Endothelial cell of umbilical vein (primary cell): ENCODE measurements around the gene ZNF557. TPM values are rescaled to one million over a fixed set of nuclear protein-coding genes. Genes with fewer than 3 reads are reported as not detected.

Experiments used
- BruUV-seq: library from RNA; stranded (reverse); fragments of 400-500 nt; replicated peaks from 2 replicates; lab custom pipeline; 2021; lab: Mats Ljungman, UMichigan
- CTCF ChIA-PET: fragments of 300-600, 350-600 bp; sonication (Branson Sonifier 250); formaldehyde crosslinking; loops from one replicate; lab custom pipeline; 2021; ENCODE audit warnings: antibody characterized with exemption, inconsistent platforms; lab: Charles Lee
- POLR2A ChIA-PET: fragments of 300-600, 350-600 bp; sonication (Branson Sonifier 250); formaldehyde crosslinking; loops from one replicate; lab custom pipeline; 2021; ENCODE audit warnings: antibody characterized with exemption, inconsistent platforms; lab: Charles Lee
- DNase-seq: peaks from one replicate; pipeline ENCODE4 v3.0.0-alpha.2; 2011; ENCODE audit warnings: low read depth, low spot score
- FAIRE-seq: peaks from 2 replicates; lab custom pipeline; 2011; peaks lifted over from hg19 to GRCh38; lab: Jason Lieb, UNC
- H2AFZ ChIP-seq: 2 replicates; pipeline ENCODE4 v1.6.0; 2012; ENCODE audit warnings: low read depth, low read length, control low read depth, inconsistent platforms
- H3K27ac ChIP-seq: 2 replicates; pipeline ENCODE4 v1.5.1; 2011; ENCODE audit warnings: low read depth, mild to moderate bottlenecking, control low read depth, low read length, moderate library complexity; ENCODE audit not compliant: insufficient read depth
- H3K27me3 ChIP-seq, 2 experiments: 2 replicates each; pipeline versions ENCODE4 v1.6.0 to v1.6.1; 2011; ENCODE audit warnings: low read length in 2 of 2, mixed read lengths in 1 of 2; ENCODE audit not compliant: control insufficient read depth in 2 of 2, insufficient read depth in 2 of 2
- H3K36me3 ChIP-seq, 2 experiments: 2 replicates in 1 of 2; 3 replicates in 1 of 2; pipeline ENCODE4 v1.5.1; 2011; ENCODE audit warnings: low read length in 2 of 2, mild to moderate bottlenecking in 1 of 2, moderate library complexity in 1 of 2; ENCODE audit not compliant: control insufficient read depth in 2 of 2, insufficient read depth in 2 of 2; ENCODE audit errors: extremely low read depth in 1 of 2
- H3K4me1 ChIP-seq: 3 replicates; pipeline ENCODE4 v1.5.1; 2011; ENCODE audit warnings: mild to moderate bottlenecking, low read length; ENCODE audit not compliant: control insufficient read depth, insufficient read depth; ENCODE audit errors: extremely low read depth
- H3K4me2 ChIP-seq: 2 replicates; pipeline ENCODE4 v1.6.1; 2011; ENCODE audit warnings: low read length, control low read depth, mixed read lengths; ENCODE audit not compliant: insufficient read depth
- H3K4me3 ChIP-seq, 3 experiments: fragments of 200-600 bp in 1 of 3; sonication (generic), shearing (Covaris generic) in 1 of 3; replicated peaks in 1 of 3; 2 replicates each; pipeline ENCODE4 v1.5.1; 2011 to 2016; ENCODE audit warnings: control low read depth in 3 of 3, low read length in 3 of 3, mild to moderate bottlenecking in 2 of 3, inconsistent platforms in 1 of 3, low read depth in 1 of 3, moderate library complexity in 1 of 3; ENCODE audit not compliant: insufficient read depth in 1 of 3
- H3K79me2 ChIP-seq: 2 replicates; pipeline ENCODE4 v1.6.0; 2012; ENCODE audit warnings: low read length, inconsistent platforms; ENCODE audit not compliant: control insufficient read depth, insufficient read depth
- H3K9ac ChIP-seq: replicated peaks from 2 replicates; pipeline ENCODE3; 2011; ENCODE audit warnings: low read length, control low read depth; ENCODE audit not compliant: insufficient read depth; ENCODE audit errors: extremely low read depth
- H3K9me1 ChIP-seq: replicated peaks from 3 replicates; pipeline ENCODE4 v1.6.0; 2011; ENCODE audit warnings: mild to moderate bottlenecking, low read length; ENCODE audit not compliant: control insufficient read depth, insufficient read depth; ENCODE audit errors: extremely low read depth
- H3K9me3 ChIP-seq: replicated peaks from 2 replicates; pipeline ENCODE4 v1.5.1; 2012; ENCODE audit warnings: low read length, inconsistent platforms; ENCODE audit not compliant: control insufficient read depth, insufficient read depth
- H4K20me1 ChIP-seq: replicated peaks from 2 replicates; pipeline ENCODE3; 2011; ENCODE audit warnings: mild to moderate bottlenecking, low read length; ENCODE audit not compliant: control insufficient read depth, insufficient read depth; ENCODE audit errors: extremely low read depth
- CTCF ChIP-seq, 2 donors: IDR thresholded peaks; 1 replicate in 1 of 2; 2 replicates in 1 of 2; pipeline ENCODE4 v1.5.1; 2011; ENCODE audit warnings: low read length in 2 of 2, mild to moderate bottlenecking in 2 of 2, moderate library complexity in 2 of 2, control low read depth in 1 of 2, inconsistent platforms in 1 of 2, low read depth in 1 of 2; ENCODE audit not compliant: insufficient read depth in 1 of 2; ENCODE audit errors: extremely low read depth in 1 of 2
- EZH2 ChIP-seq: IDR thresholded peaks from 2 replicates; pipeline ENCODE4 v1.6.1; 2012; ENCODE audit warnings: borderline replicate concordance, low read depth, mild to moderate bottlenecking, moderate library complexity, low read length, inconsistent platforms; ENCODE audit not compliant: severe bottlenecking
- FOS ChIP-seq: IDR thresholded peaks from 2 replicates; pipeline ENCODE4 v1.6.1; 2011; ENCODE audit warnings: mild to moderate bottlenecking, low read length, moderate library complexity, borderline replicate concordance; ENCODE audit not compliant: insufficient read depth
- GATA2 ChIP-seq: IDR thresholded peaks from 2 replicates; pipeline ENCODE4 v1.7.0; 2011; ENCODE audit warnings: low read depth, mild to moderate bottlenecking, moderate library complexity, mixed read lengths, low read length; ENCODE audit not compliant: insufficient read length, insufficient read depth
- JUN ChIP-seq: IDR thresholded peaks from 2 replicates; pipeline ENCODE4 v1.6.1; 2011; ENCODE audit warnings: borderline replicate concordance, low read depth; ENCODE audit not compliant: insufficient read length, insufficient read depth
- MAX ChIP-seq: IDR thresholded peaks from 2 replicates; pipeline ENCODE4 v1.6.1; 2011; ENCODE audit not compliant: insufficient read depth, insufficient read length
- MYC ChIP-seq: IDR thresholded peaks from one replicate; pipeline ENCODE4 v1.6.1; 2011; ENCODE audit warnings: mild to moderate bottlenecking, low read depth, low read length
- POLR2AphosphoS5 ChIP-seq: IDR thresholded peaks from 2 replicates; pipeline ENCODE4 v1.6.1; 2012; ENCODE audit warnings: low read depth, mild to moderate bottlenecking, control low read depth, low read length, moderate library complexity; ENCODE audit not compliant: insufficient read depth
- dilution Hi-C: fragments of 300-500 bp; cut with MboI; formaldehyde crosslinking; loops from one replicate; pipeline ENCODE4 v1.15.0; 2019; ENCODE audit warnings: low sequenced_read_pairs; ENCODE audit not compliant: extremely low pct_ligation_motif_present
- intact Hi-C: fragments of 100-400 bp; cut with micrococcal nuclease; formaldehyde crosslinking; loops from one replicate; pipeline ENCODE4 v1.10.0; 2022
- polyA plus RNA-seq, 4 experiments: library from polyadenylated mRNA; depleted of rRNA in 3 of 4; stranded (reverse) in 3 of 4; unstranded in 1 of 4; fragments of >200 nt; gene quantifications; 2 replicates each; pipeline versions ENCODE4 v1.2.1 to v1.2.3, GENCODE V29; 2011 to 2012; ENCODE audit warnings: missing spikeins in 1 of 4
- total RNA-seq: library from RNA; stranded (reverse); gene quantifications from 2 replicates; pipeline ENCODE4 v1.2.3, GENCODE V29; 2021

ZNF557 gene
- total and polyA plus RNA-seq, 2 donors (not counting 3 experiments of a cell fraction or from before 2014, with no cell fraction given) = 1.9 to 8.0 TPM

- TF ChIP-seq POLR2AphosphoS5 (peak; percentile 6), GATA2 (no peak), EZH2 (no peak), JUN (no peak)
- Histone ChIP-seq H3K4me2 (peak overlapping the region; percentile 52), H3K27me3 (no peaks in the 10 kb centered on the region), H3K4me3 (peak overlapping the region; percentile 6 to 75 (median 61)), H3K9me1 (no peaks in the 10 kb centered on the region), H3K36me3 (no peaks in the 10 kb centered on the region), H3K27ac (peak overlapping the region; percentile 66), H4K20me1 (no peaks in the 10 kb centered on the region), H2AFZ (peak overlapping the region; percentile 81), H3K4me1 (peaks cover 3% of the 10 kb centered on the region), H3K79me2 (no peaks in the 10 kb centered on the region), H3K9ac (peak overlapping the region; percentile 86), H3K9me3 (no peaks in the 10 kb centered on the region)
- no peak for DNase-seq
- dilution Hi-C loops = no loop called here
- BruUV-seq = no TSS peak
- FAIRE-seq = no peak
- POLR2A ChIA-PET = interaction anchor here (0.5 to 1.2 kb wide), 3 partner anchors 18 to 50 kb away, joined by 4 to 15 read pairs (median 4); partner anchors contain the start of gene ZNF557
- CTCF ChIA-PET = interaction anchor here (0.7 to 1.5 kb wide), 12 partner anchors 28 to 973 kb away, joined by 3 to 7 read pairs (median 4); partner anchors contain the start of genes MCOLN1, TIMM44, TRAPPC5 and ZNF557
- intact Hi-C loops = loop anchor here (1.0 kb wide), 1 partner anchor 30 kb away; the partner anchor contains the start of gene ZNF557
Measured at GRCh38 chr19:7099597-7099921, 30.1 kb downstream of the ZNF557 start.

GRCh38 chr19:7101498-7102253, 32.2 kb downstream of the ZNF557 start:
- no peaks in the 10 kb centered on the region for H3K9me1 ChIP-seq
- intact Hi-C loops = loop anchor here (1.0 to 10.0 kb wide), 5 partner anchors 48 to 463 kb away; partner anchors contain the start of gene INSR
- TF ChIP-seq CTCF (IDR thresholded peaks at IDR 0.05; ENCODE audit: extremely low read depth in 1 of 2, insufficient read depth in 1 of 2, low read depth in 1 of 2, low read length in 2 of 2) (no peak), FOS (no peak), MAX (no peak), GATA2 (no peak), MYC (no peak), EZH2 (no peak), POLR2AphosphoS5 (no peak), JUN (no peak)
- no peak overlapping the region for H3K27ac ChIP-seq
- no TSS peak for BruUV-seq
- ChIA-PET POLR2A (no interaction called here), CTCF (interaction anchor here (0.6 to 4.0 kb wide), 36 partner anchors 10 to 842 kb away, joined by 3 to 81 read pairs (median 4); partner anchors contain the start of genes MCOLN1, TIMM44, TRAPPC5 and ZNF557)
- H4K20me1 ChIP-seq = no peaks in the 10 kb centered on the region
- H3K4me2 ChIP-seq = no peak overlapping the region
- no peak for DNase-seq
- H3K9me3 ChIP-seq = no peaks in the 10 kb centered on the region
- H3K4me3 ChIP-seq = no peak overlapping the region
- no peak for FAIRE-seq
- H3K9ac ChIP-seq = no peak overlapping the region
- H3K79me2 ChIP-seq = no peaks in the 10 kb centered on the region
- no peak overlapping the region for H2AFZ ChIP-seq
- H3K4me1 ChIP-seq = peaks cover 3% of the 10 kb centered on the region
- no peaks in the 10 kb centered on the region for H3K36me3 ChIP-seq
- no peaks in the 10 kb centered on the region for H3K27me3 ChIP-seq
- dilution Hi-C loops = no loop called here
